ENCODE results near the gene NAV2.

DNA sequence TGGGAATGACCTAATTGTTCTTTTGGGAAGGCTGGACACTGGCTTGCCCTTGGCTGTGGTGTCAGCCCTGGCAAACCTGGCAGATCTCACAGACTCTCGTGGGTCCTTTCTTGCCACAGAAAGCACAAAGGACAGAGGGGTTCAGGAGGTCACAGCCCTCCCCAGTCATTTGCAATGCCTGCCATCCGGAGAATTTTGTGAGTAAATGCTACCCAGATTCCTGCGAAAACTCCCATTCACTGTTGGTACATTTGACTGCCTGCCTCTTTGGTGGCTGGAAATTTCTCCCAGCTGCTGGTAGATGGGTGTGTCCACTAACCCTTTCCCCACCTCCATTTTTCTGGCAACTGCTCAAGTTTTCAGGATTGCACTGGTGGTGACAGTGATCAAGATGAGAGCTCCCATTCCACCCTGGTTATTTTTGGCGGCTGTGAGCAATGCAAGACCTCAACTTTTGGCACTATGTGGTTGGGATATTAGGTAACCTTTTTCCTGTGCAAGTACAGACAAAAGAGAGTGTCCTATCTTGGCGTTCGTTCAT, 155.7 kb downstream of the NAV2 start:
- TF ChIP-seq POLR2A (IDR thresholded peaks at IDR 0.05) (no peak), EP300 (IDR thresholded peaks at IDR 0.05) (no peak), POLR2AphosphoS5 (IDR thresholded peaks at IDR 0.05) (peak in 1 of 3 donors; percentile 58)
